ENCODE measurements around the gene CNTN6.

CNTN6 gene

DNA sequence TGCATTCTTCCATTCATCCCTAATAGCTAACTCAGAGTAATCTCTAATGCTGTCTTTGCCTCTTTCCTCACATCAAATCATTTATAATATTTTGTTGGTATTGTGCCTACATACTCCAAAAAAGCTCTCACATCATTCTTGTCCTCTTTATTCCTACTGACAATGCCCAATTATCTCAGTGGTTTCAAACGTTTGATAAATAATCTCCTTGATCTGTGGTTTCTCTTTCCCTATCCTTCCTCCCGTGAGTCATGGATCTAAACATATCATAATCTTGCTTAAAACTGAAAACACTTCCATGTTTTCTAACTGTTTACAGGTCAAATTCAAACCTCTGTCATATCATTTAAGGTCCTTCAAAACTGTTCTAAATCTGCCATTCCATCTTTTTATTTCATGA, 115.1 kb downstream of the CNTN6 start:
- no peak overlapping the region for H3K27ac Mint-ChIP-seq
- peaks cover 2% of the 10 kb centered on the region for H3K9me3 Mint-ChIP-seq

DNA sequence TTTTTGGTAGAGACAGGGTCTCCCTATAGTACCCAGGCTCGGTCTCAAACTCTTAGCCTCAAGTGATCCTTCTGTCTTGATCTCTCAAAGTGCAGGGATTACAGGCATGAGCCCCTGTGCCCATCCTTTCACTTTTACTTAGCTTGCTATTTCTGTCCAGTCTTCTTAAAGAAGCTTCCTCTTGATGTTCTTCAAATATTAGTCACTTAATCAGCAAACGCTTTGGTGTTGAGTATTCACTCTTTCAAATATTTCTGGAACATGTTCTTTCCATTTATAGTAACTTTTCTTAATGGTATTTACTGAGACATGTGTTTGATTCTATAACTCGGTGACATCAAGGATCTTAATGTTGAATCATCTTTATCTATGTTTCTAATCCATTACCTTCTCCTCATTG, 122.1 kb downstream of the CNTN6 start:
- DNase-seq: no peak
- H3K36me3 Mint-ChIP-seq: no peaks in the 10 kb centered on the region
- peaks cover 6% of the 10 kb centered on the region for H3K9me3 Mint-ChIP-seq
- H3K27ac Mint-ChIP-seq: no peak overlapping the region
- CTCF ChIA-PET: no interaction called here
- no peaks in the 10 kb centered on the region for H3K27me3 Mint-ChIP-seq
- no peaks in the 10 kb centered on the region for H3K4me1 Mint-ChIP-seq
- no peak overlapping the region for H3K4me3 Mint-ChIP-seq

More for the DNA sequence above, 115.1 kb downstream of the CNTN6 start:
- CTCF ChIA-PET: no interaction called here
- Mint-ChIP-seq H3K4me1 (no peaks in the 10 kb centered on the region), H3K36me3 (no peaks in the 10 kb centered on the region), H3K4me3 (no peak overlapping the region), H3K27me3 (no peaks in the 10 kb centered on the region)
- no peak for DNase-seq

DNA sequence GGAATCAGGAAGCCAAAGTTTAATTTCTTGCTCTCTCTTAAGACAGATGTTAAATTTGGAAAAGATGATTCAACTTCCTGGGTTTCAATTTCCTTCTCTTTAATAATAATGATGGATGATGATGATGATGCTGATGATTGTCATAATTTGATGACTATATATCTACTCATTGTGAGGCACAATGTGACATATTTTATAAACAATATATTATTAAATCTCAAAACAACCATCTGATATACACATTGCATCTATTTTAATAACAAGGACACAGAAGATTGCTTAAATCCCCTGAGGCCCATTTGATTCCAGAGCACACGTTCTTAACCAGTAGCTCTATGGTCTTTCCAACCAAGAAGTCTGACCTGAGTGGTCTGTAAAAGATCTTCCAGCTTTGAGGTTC, 124.0 kb downstream of the CNTN6 start:
- Mint-ChIP-seq H3K4me1 (no peaks in the 10 kb centered on the region), H3K4me3 (no peak overlapping the region)
- DNase-seq: no peak

DNA sequence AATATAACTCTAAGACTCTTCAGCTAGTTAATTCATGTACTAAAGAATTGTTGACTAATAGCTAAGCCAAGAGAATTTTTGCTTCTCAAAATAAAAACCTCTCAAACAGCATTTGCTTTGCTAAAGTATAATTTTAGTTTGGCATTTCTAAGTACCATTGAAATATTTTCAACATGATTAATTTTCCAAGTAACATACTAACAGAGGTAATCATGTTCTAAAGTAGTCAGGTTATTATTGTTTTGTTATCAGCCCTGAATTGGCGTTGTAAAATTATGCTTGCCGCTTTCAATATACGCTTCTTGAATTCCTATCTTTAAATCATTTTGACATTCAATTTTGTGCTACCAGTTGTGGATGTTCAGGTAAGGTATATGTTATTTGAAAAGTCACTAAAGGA, 134.3 kb downstream of the CNTN6 start:
- no peaks in the 10 kb centered on the region for H3K36me3 Mint-ChIP-seq
- no peak for DNase-seq
- peaks cover 6% of the 10 kb centered on the region for H3K9me3 Mint-ChIP-seq
- H3K27ac Mint-ChIP-seq: no peak overlapping the region
- H3K4me3 Mint-ChIP-seq: no peak overlapping the region
- H3K27me3 Mint-ChIP-seq: no peaks in the 10 kb centered on the region
- no peaks in the 10 kb centered on the region for H3K4me1 Mint-ChIP-seq
- CTCF ChIA-PET: no interaction called here

More for the DNA sequence above, 124.0 kb downstream of the CNTN6 start:
- Mint-ChIP-seq H3K27me3 (no peaks in the 10 kb centered on the region), H3K36me3 (no peaks in the 10 kb centered on the region), H3K9me3 (peaks cover 6% of the 10 kb centered on the region), H3K27ac (no peak overlapping the region)
- CTCF ChIA-PET: no interaction called here

DNA sequence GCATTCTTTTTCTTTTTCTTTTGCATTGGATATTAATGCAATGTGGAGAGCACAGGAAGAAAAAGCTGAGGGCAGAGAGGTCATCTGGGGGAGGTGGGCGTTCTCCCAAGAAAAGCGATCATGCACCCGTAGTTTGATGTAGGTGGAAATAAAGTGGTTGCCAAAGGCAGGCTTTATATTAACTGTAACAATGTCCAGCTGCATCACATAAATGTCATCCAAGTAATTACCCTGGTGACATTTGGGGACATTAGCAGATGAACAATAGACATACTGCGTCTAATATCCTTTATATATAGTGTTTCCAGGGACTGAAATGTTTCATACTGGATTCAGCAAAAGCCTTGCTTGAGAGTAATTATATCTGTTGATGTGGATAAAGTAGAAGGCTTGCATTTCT, 135.5 kb downstream of the CNTN6 start:
- CTCF ChIA-PET: interaction anchor here (1.0 kb wide), 1 partner anchor 10 kb away, joined by 3 read pairs; no protein-coding TSS in a partner anchor
- no peak for DNase-seq
- H3K9me3 Mint-ChIP-seq: peaks cover 6% of the 10 kb centered on the region
- H3K4me3 Mint-ChIP-seq: no peak overlapping the region
- H3K27ac Mint-ChIP-seq: no peak overlapping the region
- H3K27me3 Mint-ChIP-seq: no peaks in the 10 kb centered on the region
- H3K36me3 Mint-ChIP-seq: no peaks in the 10 kb centered on the region
- no peaks in the 10 kb centered on the region for H3K4me1 Mint-ChIP-seq

DNA sequence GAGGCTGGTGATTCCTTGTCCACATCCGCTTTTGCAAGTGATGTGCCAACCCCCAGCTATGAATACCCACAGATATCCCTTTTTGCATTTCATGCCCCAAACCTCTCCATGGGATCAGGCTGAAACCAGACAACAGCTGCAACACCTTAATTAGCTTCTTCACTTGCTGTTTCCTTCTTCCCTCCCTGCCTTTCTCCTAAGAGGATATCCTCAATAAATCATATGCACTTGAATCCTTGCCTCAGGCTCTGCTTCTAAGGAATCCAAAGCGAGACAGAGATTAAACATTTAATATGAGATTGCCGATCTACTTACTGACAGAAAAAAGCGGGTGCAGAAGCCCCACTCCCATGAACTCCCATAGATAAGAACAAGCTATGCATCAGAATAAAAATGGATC, 138.1 kb downstream of the CNTN6 start:
- Mint-ChIP-seq H3K27me3 (no peaks in the 10 kb centered on the region), H3K36me3 (no peaks in the 10 kb centered on the region), H3K9me3 (no peaks in the 10 kb centered on the region), H3K4me1 (no peaks in the 10 kb centered on the region), H3K4me3 (no peak overlapping the region), H3K27ac (no peak overlapping the region)
- CTCF ChIA-PET: no interaction called here
- no peak for DNase-seq

DNA sequence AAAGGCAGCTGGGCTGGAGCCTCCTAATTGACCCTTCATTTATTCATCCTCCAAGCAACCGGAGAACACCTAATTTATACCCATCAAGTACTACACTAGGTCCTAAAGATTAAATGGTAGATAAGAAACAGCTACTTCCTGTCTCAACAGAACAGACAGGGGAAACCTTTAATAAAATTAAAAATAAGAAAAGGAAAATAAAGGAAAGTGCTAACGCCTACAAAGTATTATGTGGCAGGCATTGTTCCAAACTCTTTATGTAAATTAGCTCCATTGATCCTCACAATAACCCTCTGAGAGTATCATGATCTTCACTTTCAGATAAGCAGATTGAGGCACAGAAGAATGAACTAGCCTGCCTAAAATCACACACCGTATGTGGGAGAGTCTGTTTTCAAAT, 139.5 kb downstream of the CNTN6 start:
- no peaks in the 10 kb centered on the region for H3K4me1 Mint-ChIP-seq
- H3K27ac Mint-ChIP-seq: no peak overlapping the region
- H3K4me3 Mint-ChIP-seq: no peak overlapping the region
- CTCF ChIA-PET: no interaction called here
- H3K36me3 Mint-ChIP-seq: no peaks in the 10 kb centered on the region
- peaks cover 6% of the 10 kb centered on the region for H3K9me3 Mint-ChIP-seq
- no peaks in the 10 kb centered on the region for H3K27me3 Mint-ChIP-seq
- DNase-seq: no peak

DNA sequence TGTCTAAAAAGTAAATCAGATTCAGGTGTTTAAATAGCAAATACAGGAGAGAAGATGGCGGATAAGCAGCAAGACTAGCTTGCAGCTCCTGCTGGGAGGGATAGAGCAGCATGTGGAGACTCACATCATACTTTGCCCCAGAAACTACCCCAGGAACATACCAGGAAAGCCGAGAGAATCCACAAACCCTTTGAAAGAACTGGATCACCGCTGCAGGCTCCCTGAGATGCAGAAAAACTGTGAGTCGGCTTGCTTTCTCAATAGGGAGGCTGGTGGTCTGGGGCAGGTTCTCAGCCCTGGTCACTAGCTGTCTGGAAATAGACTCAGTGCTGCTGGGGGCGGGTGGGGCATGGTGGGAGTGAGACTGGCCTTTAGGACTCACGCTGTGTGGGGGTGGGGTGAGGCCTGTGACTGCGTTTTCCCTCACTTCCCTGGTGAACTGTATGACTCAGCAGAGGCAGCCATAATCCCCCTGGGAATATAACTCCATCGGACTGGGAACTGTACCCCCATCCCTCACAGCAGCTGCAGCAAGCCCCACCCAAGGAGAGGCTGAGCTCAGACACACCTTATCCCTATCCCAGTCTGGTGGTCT, 142.8 kb downstream of the CNTN6 start:
- DNase-seq: no peak
- no peak overlapping the region for H3K27ac Mint-ChIP-seq
- H3K9me3 Mint-ChIP-seq: peaks cover 8% of the 10 kb centered on the region
- H3K4me1 Mint-ChIP-seq: no peaks in the 10 kb centered on the region
- H3K36me3 Mint-ChIP-seq: no peaks in the 10 kb centered on the region
- CTCF ChIA-PET: no interaction called here
- H3K4me3 Mint-ChIP-seq: no peak overlapping the region
- no peaks in the 10 kb centered on the region for H3K27me3 Mint-ChIP-seq

DNA sequence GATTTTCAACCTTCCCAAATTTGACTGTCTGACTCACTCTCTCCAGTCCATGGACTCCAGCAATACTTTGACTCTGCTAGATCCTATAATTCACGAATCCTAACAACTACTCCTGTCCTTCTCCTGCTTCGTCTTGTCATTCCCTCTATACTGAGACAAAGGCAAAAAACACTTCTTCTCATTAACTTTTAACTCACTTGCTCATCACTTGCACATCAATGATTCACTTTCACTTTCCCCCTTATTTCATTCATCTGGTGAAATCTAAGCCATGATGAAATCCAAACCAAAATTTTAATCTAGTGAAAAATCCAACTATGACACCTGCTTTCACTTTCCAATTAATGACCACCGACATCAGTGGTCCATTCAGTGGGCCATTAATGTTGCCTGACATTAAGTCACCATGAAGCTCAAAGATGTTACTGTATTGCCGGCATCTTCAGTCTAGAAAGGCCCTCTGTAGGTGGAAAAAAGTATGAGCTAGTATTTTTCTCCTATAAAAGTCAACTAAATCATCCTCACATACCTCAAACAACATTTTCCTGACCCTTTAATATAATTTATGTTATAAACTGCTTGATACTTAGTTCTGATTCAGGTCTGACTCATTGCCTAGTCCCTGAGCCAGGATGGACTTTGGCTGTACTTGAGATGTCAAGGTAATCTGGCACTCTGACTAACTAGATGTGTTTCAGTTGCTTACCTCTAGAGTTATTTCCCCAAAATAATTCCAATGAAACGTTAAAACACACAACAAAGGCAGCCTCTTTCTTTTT, 158.6 kb downstream of the CNTN6 start:
- Mint-ChIP-seq H3K27ac (no peak overlapping the region), H3K9me3 (peaks cover 9% of the 10 kb centered on the region), H3K36me3 (no peaks in the 10 kb centered on the region), H3K4me3 (no peak overlapping the region), H3K27me3 (no peaks in the 10 kb centered on the region), H3K4me1 (no peaks in the 10 kb centered on the region)
- CTCF ChIA-PET: no interaction called here
- no peak for DNase-seq

DNA sequence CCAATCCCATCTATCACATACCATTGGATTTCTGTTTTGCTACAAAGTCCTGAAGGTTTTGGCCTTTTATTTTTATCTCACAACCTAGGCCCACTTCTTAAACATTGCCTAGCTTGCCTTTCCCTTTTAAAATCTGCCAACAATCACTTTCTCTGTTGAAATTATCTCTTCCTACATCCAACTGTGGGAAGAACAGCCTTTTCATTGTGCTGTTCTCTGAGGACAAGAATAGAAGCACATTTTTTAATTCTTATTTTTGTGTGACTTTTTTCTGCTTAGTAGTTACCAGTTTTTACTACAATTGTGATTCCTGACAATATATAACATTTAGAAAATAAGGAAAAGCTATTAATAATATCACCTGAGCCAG, 159.2 kb downstream of the CNTN6 start:
- CTCF ChIA-PET: no interaction called here
- Mint-ChIP-seq H3K27me3 (no peaks in the 10 kb centered on the region), H3K4me3 (no peak overlapping the region), H3K36me3 (no peaks in the 10 kb centered on the region), H3K27ac (no peak overlapping the region), H3K9me3 (peaks cover 9% of the 10 kb centered on the region), H3K4me1 (no peaks in the 10 kb centered on the region)
- DNase-seq: no peak

DNA sequence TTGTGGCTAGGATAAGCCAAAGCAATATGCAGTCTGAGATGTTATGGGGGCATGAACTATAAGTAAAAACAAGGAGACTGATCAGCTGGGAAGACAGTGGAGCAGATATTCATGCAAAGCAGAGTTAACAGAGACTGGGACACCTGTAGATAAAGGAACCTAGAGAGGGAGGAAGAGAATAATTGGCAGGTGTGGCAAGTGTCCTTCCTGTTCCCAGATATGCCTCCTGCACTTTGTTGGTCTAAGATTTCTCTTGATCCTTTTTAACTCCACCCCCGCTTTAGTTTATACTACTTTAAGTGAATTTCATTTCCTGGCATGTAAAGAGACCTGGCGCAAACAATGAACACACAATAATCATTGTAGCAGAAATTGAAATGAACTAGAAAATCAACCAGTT, 169.4 kb downstream of the CNTN6 start:
- no peaks in the 10 kb centered on the region for H3K4me1 Mint-ChIP-seq
- CTCF ChIA-PET: no interaction called here
- no peak overlapping the region for H3K27ac Mint-ChIP-seq

DNA sequence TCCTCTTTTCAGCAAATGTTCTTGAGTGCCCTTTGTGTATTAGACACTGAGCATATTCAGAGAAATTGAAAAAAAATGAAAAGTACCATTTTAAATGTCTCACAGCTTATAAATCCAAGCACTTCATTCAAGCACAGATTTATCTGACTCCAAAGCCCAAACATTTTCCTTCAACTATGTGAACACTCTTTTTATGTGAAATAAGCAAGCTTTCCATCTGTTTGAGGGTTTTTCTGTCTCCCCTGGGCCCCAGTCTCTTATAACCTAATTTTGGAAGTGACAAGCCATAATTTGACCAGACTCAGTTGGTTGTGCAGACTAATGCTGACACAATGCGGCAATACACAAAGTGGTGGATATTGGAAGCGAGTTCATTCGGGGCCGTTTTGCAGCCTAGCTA, 170.3 kb downstream of the CNTN6 start:
- Mint-ChIP-seq H3K9me3 (peaks cover 12% of the 10 kb centered on the region), H3K4me1 (no peaks in the 10 kb centered on the region), H3K27ac (no peak overlapping the region), H3K27me3 (no peaks in the 10 kb centered on the region), H3K4me3 (no peak overlapping the region), H3K36me3 (no peaks in the 10 kb centered on the region)
- no peak for DNase-seq
- CTCF ChIA-PET: no interaction called here

More for the DNA sequence above, 169.4 kb downstream of the CNTN6 start:
- Mint-ChIP-seq H3K4me3 (no peak overlapping the region), H3K36me3 (no peaks in the 10 kb centered on the region), H3K27me3 (no peaks in the 10 kb centered on the region), H3K9me3 (peaks cover 12% of the 10 kb centered on the region)
- DNase-seq: no peak

DNA sequence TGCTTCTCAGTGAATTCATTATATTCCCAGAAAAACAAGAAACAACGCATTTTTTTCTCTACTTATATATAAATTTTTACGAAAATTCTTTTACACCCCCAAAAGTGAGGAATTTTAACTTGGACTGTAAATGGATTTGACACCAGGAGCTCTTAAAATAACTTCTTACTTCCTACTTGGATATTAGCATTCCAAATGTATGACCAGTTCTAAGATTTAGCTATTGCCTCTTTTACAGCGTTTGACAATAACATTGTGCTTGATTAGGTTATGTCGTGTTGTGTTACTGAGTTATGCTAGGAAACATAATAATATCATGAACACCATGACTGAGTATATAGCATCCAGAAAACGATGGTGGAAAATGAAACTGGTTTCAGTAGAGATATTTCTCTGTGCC, 177.0 kb downstream of the CNTN6 start:
- peaks cover 8% of the 10 kb centered on the region for H3K9me3 Mint-ChIP-seq
- no peak overlapping the region for H3K4me3 Mint-ChIP-seq
- no peak for DNase-seq
- H3K27ac Mint-ChIP-seq: no peak overlapping the region
- no peaks in the 10 kb centered on the region for H3K36me3 Mint-ChIP-seq
- no peaks in the 10 kb centered on the region for H3K4me1 Mint-ChIP-seq
- CTCF ChIA-PET: no interaction called here
- H3K27me3 Mint-ChIP-seq: no peaks in the 10 kb centered on the region

DNA sequence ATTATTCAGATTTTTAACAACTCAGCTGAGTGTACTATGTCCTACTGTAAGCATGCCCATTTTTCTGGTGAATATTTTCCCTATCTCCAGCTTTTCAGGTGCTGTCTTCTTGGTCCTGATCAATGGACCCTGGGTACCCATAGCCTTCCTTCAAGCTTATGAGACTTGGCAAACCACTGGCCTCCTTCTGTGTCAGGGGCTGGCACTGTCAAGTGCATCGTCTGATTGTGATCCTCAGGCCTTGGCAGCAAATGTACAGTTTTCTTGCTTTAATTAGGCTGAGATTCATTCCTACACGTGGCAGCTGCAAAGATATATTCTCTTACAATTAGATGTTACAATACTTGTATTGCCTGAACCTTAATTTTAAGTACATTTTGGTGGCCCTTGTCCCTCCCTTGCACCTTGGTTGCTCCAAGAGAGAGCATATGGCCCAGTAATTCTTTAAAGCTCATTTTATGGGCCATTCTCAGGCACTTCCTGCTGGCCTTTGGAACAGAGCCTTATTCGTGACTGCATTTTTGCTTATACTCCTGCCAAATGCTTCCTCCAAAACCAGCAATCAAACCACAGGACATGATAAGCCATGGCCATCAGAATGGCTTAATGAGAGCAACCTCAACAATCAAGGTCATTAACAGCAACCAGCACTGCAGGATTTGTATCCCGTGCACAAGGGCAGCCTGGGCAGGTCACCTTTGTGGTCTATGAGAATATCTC, 179.9 kb downstream of the CNTN6 start:
- Mint-ChIP-seq H3K27ac (no peak overlapping the region), H3K4me3 (no peak overlapping the region), H3K9me3 (peaks cover 4% of the 10 kb centered on the region), H3K4me1 (no peaks in the 10 kb centered on the region), H3K27me3 (no peaks in the 10 kb centered on the region), H3K36me3 (no peaks in the 10 kb centered on the region)
- CTCF ChIA-PET: no interaction called here
- DNase-seq: no peak

DNA sequence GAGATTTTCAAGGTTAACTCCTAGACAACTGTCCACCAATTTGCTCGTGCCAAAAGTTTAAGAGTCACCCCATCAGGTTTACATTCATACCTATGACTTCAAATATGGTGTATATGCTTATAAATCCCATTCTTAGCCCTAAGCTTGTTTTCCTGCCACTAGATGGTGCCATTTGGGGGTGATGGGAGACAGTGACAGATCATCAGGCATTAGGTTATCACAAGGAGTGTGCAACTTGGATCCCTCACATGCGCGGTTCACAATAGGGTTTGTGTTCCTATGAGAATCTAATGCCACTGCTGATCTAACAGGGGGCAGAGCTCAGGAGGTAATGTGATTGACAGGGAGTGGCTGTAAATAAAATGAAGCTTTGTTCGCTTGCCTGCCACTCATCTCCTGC, 182.7 kb downstream of the CNTN6 start:
- H3K27me3 Mint-ChIP-seq: no peaks in the 10 kb centered on the region
- peaks cover 2% of the 10 kb centered on the region for H3K9me3 Mint-ChIP-seq
- no peak overlapping the region for H3K4me3 Mint-ChIP-seq
- H3K36me3 Mint-ChIP-seq: no peaks in the 10 kb centered on the region
- H3K27ac Mint-ChIP-seq: no peak overlapping the region
- CTCF ChIA-PET: no interaction called here
- no peaks in the 10 kb centered on the region for H3K4me1 Mint-ChIP-seq
- no peak for DNase-seq

All from activated naive CD4-positive, alpha-beta T cell treated with anti-CD3 and anti-CD28 coated beads, Interleukin-2, amount 10 ng/mL, durations not matched to agents 7 days and 5 days (primary cell).